Prostate gland (tissue), 2 donors: ENCODE measurements around the gene GSE1.

Experiments used
- POLR2A ChIP-seq: fragments of 450-650 bp; IDR thresholded peaks from one replicate; pipeline ENCODE4 v1.6.1; 2016; ENCODE audit warnings: antibody characterized with exemption, mild to moderate bottlenecking
- TF ChIP-seq, protein P1 (sequence below), 4 experiments: fragments of 200-600 bp in 2 of 4; fragments of 450-650 bp in 2 of 4; sonication (generic) in 2 of 4; IDR thresholded peaks; 1 replicate in 3 of 4; 2 replicates in 1 of 4; pipeline ENCODE4 v1.5.1; 2016 to 2019; ENCODE audit warnings: antibody characterized with exemption in 4 of 4, mild to moderate bottlenecking in 2 of 4, moderate library complexity in 2 of 4

DNA sequence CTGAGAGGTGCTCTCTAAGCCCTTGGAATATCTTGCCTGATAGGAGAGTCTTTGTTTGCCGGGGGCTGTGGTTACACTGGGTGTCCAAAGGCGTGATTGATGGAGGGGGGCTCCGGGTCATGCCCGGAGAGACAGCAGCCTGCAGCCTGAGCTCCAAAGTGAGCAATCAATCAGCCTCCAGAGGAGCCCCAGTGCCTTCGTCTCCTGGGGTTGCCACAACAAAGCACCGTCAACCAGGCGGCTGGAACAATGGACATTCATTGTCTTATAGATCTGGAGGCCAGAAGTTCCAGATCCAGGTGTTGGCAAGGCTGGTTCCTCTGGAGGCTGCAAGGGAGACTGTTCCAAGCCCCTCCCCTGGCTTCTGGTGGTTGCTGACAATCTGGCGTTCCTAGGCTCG, 99.7 kb downstream of the GSE1 start:
- TF ChIP-seq, protein P1, sequence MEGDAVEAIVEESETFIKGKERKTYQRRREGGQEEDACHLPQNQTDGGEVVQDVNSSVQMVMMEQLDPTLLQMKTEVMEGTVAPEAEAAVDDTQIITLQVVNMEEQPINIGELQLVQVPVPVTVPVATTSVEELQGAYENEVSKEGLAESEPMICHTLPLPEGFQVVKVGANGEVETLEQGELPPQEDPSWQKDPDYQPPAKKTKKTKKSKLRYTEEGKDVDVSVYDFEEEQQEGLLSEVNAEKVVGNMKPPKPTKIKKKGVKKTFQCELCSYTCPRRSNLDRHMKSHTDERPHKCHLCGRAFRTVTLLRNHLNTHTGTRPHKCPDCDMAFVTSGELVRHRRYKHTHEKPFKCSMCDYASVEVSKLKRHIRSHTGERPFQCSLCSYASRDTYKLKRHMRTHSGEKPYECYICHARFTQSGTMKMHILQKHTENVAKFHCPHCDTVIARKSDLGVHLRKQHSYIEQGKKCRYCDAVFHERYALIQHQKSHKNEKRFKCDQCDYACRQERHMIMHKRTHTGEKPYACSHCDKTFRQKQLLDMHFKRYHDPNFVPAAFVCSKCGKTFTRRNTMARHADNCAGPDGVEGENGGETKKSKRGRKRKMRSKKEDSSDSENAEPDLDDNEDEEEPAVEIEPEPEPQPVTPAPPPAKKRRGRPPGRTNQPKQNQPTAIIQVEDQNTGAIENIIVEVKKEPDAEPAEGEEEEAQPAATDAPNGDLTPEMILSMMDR (IDR thresholded peaks at IDR 0.05), result no peak
- TF ChIP-seq POLR2A, result no peak
